GM21423 (cell line): ENCODE results near the gene DACT2.

Experiments used
- ATAC-seq: cut with Tn5 transposase; IDR thresholded peaks from one replicate; pipeline ENCODE4 v1.9.1; 2021; ENCODE audit warnings: mild to moderate bottlenecking, moderate library complexity; ENCODE audit not compliant: unreplicated experiment

DACT2 gene

GRCh38 chr6:168353041-168353440, 33.5 kb upstream of the DACT2 start:
- ATAC-seq, result no peak

- ATAC-seq, result no peak
Observed at GRCh38 chr6:168352096-168352495, 32.5 kb upstream of the DACT2 start.

GRCh38 chr6:168349718-168350210, 30.2 kb upstream of the DACT2 start:
- ATAC-seq, result no peak

- ATAC-seq, result no peak
Observed at GRCh38 chr6:168348186-168348585, 28.6 kb upstream of the DACT2 start.

- ATAC-seq, result no peak
Observed at GRCh38 chr6:168347615-168348014, 28.0 kb upstream of the DACT2 start.

- ATAC-seq, result no peak
Observed at GRCh38 chr6:168347053-168347452, 27.5 kb upstream of the DACT2 start.

- no peak for ATAC-seq
Observed at GRCh38 chr6:168345896-168346754, 26.5 kb upstream of the DACT2 start.

- ATAC-seq, result no peak
Observed at GRCh38 chr6:168345266-168345665, 25.7 kb upstream of the DACT2 start.

GRCh38 chr6:168344338-168344737, 24.8 kb upstream of the DACT2 start:
- no peak for ATAC-seq

GRCh38 chr6:168343239-168344150, 23.9 kb upstream of the DACT2 start:
- no peak for ATAC-seq

- no peak for ATAC-seq
Observed at GRCh38 chr6:168342636-168343035, 23.1 kb upstream of the DACT2 start.

GRCh38 chr6:168341280-168341900, 21.8 kb upstream of the DACT2 start:
- ATAC-seq, result no peak

- ATAC-seq, result no peak
Observed at GRCh38 chr6:168340819-168341218, 21.2 kb upstream of the DACT2 start.

- ATAC-seq, result no peak
Observed at GRCh38 chr6:168338777-168339176, 19.2 kb upstream of the DACT2 start.

GRCh38 chr6:168336967-168337366, 17.4 kb upstream of the DACT2 start:
- no peak for ATAC-seq

- ATAC-seq, result no peak
Observed at GRCh38 chr6:168333989-168334388, 14.4 kb upstream of the DACT2 start.

GRCh38 chr6:168333491-168333890, 13.9 kb upstream of the DACT2 start:
- ATAC-seq, result no peak

GRCh38 chr6:168333039-168333438, 13.5 kb upstream of the DACT2 start:
- ATAC-seq, result no peak

- no peak for ATAC-seq
Observed at GRCh38 chr6:168332020-168332419, 12.4 kb upstream of the DACT2 start.

- no peak for ATAC-seq
Observed at GRCh38 chr6:168331058-168331457, 11.5 kb upstream of the DACT2 start.

- no peak for ATAC-seq
Observed at GRCh38 chr6:168330403-168330802, 10.8 kb upstream of the DACT2 start.
